Stimulated activated CD4-positive, alpha-beta T cell treated with anti-CD3 and anti-CD28 coated beads, Interleukin-2, amount 100 ng/mL, for 24 hours (primary cell): ENCODE data around the gene ANKRD34A.
"Not testable (repeated sequence)": the region's sequence is repeated elsewhere in the genome, so short reads cannot be mapped to it uniquely, and the experiment has no call there.

ENCODE experiments used
- DNase-seq, 2 donors: peaks; one replicate each; pipeline ENCODE4 v3.0.0-alpha.2; 2020

The ANKRD34A gene

GRCh38 chr1:145942871-145943270 is 21.5 kb downstream of the ANKRD34A start:
- DNase-seq: no peak

- DNase-seq: no peak
Observed at GRCh38 chr1:145942405-145942804, 22.0 kb downstream of the ANKRD34A start.

- DNase-seq: no peak
Observed at GRCh38 chr1:145937436-145937835, 26.9 kb downstream of the ANKRD34A start.

GRCh38 chr1:145936247-145936646 is 28.1 kb downstream of the ANKRD34A start:
- DNase-seq: no peak

GRCh38 chr1:145935708-145936107 is 28.7 kb downstream of the ANKRD34A start:
- no peak for DNase-seq

GRCh38 chr1:145932522-145933009 is 31.8 kb downstream of the ANKRD34A start:
- DNase-seq: peak in 1 of 2 donors; percentile 33

GRCh38 chr1:145927916-145928643 is 36.3 kb downstream of the ANKRD34A start:
- DNase-seq: peak in 1 of 2 donors; percentile 30

GRCh38 chr1:145927063-145927886 is 37.1 kb downstream of the ANKRD34A start, which contains the start of gene RBM8A:
Gene RBM8A, minus strand, starts transcription at chr1:145927484. Its CDS starts 58 bp downstream, at chr1:145927426.
- peak; percentile 89 to 92 for DNase-seq

GRCh38 chr1:145926686-145927062 is 37.7 kb downstream of the ANKRD34A start:
- peak; percentile 60 to 64 for DNase-seq

- no peak for DNase-seq
Observed at GRCh38 chr1:145922266-145922665, 42.1 kb downstream of the ANKRD34A start.

- not testable (repeated sequence) for DNase-seq
Observed at GRCh38 chr1:145920297-145920696, 44.1 kb downstream of the ANKRD34A start.

- peak; percentile 27 to 35 for DNase-seq
Observed at GRCh38 chr1:145918992-145919939, 45.1 kb downstream of the ANKRD34A start.

GRCh38 chr1:145918144-145918991 is 46.0 kb downstream of the ANKRD34A start, which contains the start of gene PEX11B:
Gene PEX11B, minus strand, starts transcription at chr1:145918717. Its CDS starts 29 bp downstream, at chr1:145918688.
- DNase-seq: peak; percentile 93

GRCh38 chr1:145917595-145917994 is 46.8 kb downstream of the ANKRD34A start:
- DNase-seq: no peak

GRCh38 chr1:145916745-145917144 is 47.6 kb downstream of the ANKRD34A start:
- DNase-seq: no peak

- no peak for DNase-seq
Observed at GRCh38 chr1:145912128-145912641, 52.2 kb downstream of the ANKRD34A start.
